Erythroblast (primary cell): ENCODE measurements around the gene INSM1.

Experiments
- DNase-seq, 2 experiments: peaks; one replicate each; lab custom pipeline; 2025; lab: John Stamatoyannopoulos, UW
- GATA1 ChIP-seq: IDR thresholded peaks from 2 replicates; pipeline ENCODE4 v1.6.1; 2011; ENCODE audit warnings: low read depth, mild to moderate bottlenecking, control low read depth, low read length, moderate library complexity
- POLR2A ChIP-seq: IDR thresholded peaks from 2 replicates; pipeline ENCODE4 v1.6.1; 2011; ENCODE audit warnings: mild to moderate bottlenecking, low read length

INSM1 gene

DNA sequence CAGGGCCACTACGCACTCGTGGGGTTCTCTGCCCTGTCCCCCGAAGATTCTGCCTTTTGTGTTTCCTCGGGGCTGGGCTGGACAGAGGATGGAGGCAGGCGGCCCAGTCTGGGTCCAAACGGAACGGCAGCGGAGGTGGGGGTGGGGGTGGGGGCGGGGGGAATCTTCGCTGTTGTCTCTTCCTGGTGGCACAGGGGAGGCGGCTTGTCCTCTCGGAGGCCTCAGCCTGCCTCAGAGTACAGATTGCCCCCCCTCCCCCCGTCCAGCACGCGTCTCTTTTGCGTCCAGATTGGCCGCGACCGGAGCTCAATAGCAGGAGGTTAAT lies 1.4 kb upstream of the INSM1 start:
- TF ChIP-seq GATA1 (no peak), POLR2A (no peak)
- DNase-seq = no peak

DNA sequence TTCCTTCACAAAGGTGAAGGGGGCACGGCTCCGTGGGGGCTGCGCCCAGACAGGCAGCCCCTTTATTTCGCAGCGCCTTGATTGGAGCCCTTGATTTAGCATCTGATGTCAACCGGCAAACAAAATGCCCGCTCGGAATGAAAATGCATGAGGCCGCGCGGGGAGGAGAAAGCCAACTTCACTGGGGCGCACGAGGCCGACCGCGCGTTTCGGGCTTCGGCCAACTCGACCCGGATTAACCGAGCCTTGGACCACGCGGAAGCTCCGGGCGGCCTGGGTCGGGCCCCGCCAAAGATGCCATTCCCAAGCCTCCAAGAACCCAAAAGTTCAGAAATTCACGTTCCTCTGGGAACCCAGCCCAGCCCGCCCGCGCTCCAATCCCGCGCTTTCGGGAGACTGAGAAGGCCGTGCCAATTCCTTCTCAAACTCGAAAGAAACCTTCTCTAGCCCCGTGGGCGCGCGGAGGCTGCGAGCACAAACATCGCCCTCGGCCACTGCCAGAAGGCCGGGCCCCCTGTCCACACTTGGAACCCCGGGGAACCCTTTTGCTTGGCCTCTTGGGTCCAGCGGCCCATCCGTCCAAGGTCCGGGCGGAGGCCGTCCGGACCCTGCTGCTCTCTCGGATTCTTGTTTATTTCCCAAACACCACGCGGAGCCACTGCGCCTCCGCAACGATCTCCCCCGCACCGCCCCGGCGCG lies 879 bp upstream of the INSM1 start:
- DNase-seq = no peak

DNA sequence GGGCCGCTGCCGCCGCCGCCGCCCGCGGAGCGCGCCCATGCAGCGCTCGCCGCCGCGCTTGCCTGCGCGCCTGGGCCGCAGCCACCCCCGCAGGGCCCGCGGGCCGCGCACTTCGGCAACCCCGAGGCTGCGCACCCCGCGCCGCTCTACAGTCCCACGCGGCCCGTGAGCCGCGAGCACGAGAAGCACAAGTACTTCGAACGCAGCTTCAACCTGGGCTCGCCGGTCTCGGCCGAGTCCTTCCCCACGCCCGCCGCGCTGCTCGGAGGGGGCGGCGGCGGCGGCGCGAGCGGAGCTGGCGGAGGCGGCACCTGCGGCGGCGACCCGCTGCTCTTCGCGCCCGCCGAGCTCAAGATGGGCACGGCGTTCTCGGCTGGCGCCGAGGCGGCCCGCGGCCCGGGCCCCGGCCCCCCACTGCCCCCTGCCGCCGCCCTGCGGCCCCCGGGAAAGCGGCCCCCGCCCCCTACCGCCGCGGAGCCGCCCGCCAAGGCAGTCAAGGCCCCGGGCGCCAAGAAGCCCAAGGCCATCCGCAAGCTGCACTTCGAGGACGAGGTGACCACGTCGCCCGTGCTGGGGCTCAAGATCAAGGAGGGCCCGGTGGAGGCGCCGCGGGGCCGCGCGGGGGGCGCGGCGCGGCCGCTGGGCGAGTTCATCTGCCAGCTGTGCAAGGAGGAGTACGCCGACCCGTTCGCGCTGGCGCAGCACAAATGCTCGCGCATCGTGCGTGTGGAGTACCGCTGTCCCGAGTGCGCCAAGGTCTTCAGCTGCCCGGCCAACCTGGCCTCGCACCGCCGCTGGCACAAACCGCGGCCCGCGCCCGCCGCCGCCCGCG lies 730 bp downstream of the INSM1 start:
- TF ChIP-seq POLR2A (no peak), GATA1 (no peak)
- peak in 1 of 2 experiments; percentile 17 for DNase-seq

More for the DNA sequence above, 879 bp upstream of the INSM1 start:
- no peak for TF ChIP-seq GATA1
- no peak for TF ChIP-seq POLR2A

DNA sequence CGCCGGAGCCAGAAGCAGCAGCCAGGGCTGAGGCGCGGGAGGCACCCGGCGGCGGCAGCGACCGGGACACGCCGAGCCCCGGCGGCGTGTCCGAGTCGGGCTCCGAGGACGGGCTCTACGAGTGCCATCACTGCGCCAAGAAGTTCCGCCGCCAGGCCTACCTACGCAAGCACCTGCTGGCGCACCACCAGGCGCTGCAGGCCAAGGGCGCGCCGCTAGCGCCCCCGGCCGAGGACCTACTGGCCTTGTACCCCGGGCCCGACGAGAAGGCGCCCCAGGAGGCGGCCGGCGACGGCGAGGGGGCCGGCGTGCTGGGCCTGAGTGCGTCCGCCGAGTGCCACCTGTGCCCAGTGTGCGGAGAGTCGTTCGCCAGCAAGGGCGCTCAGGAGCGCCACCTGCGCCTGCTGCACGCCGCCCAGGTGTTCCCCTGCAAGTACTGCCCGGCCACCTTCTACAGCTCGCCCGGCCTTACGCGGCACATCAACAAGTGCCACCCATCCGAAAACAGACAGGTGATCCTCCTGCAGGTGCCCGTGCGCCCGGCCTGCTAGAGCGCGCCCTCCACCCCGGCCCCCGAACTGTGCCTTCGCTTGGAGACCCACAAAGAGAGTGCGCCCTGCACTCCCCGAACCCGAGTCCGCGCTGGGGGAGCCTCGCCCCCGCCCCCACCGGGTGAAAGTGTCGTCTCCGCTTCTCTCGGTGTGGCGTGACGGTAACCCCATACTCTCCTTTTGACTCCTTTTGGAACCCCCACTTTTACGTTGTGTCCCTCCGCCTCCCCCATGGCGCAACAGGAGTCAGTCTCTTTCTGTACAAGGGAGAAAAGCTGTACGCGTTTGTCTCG lies 1.6 kb downstream of the INSM1 start:
- no peak for TF ChIP-seq GATA1
- TF ChIP-seq POLR2A = no peak
- no peak for DNase-seq

DNA sequence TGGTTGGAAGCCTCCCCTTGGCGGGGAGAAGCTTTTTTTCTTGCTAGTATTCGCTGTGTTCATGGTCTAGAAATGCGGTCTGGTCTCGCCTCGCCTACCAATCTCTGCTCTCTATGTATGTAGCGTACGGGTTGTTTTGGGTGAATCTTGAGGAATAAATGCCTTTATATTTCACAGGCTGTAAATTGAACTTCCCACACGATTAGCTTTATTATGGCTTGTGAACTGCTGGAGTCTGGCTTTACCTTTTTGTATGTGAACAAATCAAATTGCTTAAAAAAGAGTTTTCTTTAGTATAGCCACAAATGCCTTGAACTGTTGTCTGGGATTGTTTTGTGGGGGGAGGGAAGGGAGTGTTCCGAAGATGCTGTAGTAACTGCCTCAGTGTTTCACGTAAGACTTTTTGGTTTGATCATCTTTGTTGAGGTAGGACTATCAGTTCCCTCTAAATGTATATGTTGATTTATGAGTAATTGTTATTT lies 2.2 kb downstream of the INSM1 start:
- no peak for DNase-seq
- TF ChIP-seq GATA1 = no peak
- TF ChIP-seq POLR2A = no peak

DNA sequence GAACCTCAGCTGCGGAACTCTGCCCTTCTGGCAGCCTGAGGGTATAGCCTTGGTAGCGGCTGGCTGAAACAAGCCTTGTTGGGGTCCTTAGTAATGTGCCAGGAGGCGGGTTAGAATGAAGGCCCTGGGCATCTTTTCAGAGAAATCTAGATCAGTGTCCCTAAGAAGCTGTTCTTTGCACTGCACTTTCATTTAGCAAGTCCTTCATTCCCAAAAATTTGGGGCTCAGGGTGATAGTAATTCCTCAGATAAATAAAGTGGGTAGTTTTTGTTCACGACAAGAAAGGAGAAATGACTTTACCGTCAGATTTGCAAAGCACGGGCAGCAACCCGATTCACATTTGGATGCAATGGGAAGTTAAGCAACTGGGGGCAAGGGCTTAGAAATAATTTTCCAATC lies 3.2 kb downstream of the INSM1 start:
- TF ChIP-seq GATA1 = no peak
- no peak for TF ChIP-seq POLR2A
- DNase-seq = no peak

DNA sequence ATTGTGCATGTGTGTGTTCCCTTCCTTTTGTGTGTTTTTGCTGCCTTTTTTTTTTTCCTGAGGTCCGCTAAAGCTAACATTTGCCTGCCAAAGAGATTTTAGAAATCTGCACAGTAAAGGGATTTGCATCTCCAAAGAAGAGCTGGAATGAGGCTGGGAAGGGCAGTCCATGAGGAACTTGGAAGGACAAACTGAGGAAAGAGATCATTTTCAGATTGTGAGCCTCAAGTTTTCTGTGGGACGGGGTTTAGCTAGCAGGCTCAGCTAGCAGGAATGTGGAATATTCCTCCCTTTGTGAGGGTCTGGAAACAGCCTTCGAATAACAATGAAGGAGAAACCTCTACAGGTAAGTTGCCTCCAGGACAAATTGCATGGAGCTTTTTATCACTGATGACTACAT lies 3.8 kb downstream of the INSM1 start:
- no peak for DNase-seq
- TF ChIP-seq POLR2A = no peak
- TF ChIP-seq GATA1 = no peak

DNA sequence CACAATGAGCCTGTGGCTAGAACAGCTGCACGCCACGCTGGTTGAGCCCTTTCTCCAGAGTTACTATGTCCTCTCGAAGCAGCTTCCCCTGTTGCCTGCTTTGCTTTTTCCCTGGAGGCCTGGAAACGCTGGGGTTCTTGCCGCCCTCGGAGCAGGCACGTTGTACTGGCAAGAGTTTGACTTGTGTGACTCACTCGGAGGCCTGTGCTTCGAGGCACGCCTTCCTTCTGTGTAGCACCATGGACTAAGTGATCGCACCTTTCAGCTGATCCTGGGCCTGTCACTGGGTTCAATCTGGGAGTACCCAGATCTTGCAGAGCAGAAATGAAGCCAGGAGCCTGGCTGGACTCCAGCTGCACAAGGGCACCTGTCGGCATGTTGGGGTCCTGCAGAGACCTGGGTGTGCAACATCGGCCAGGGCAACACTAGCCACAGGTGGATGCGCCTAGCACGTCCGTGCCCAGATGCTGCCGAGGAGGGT lies 5.2 kb downstream of the INSM1 start:
- no peak for DNase-seq
- no peak for TF ChIP-seq GATA1
- no peak for TF ChIP-seq POLR2A

DNA sequence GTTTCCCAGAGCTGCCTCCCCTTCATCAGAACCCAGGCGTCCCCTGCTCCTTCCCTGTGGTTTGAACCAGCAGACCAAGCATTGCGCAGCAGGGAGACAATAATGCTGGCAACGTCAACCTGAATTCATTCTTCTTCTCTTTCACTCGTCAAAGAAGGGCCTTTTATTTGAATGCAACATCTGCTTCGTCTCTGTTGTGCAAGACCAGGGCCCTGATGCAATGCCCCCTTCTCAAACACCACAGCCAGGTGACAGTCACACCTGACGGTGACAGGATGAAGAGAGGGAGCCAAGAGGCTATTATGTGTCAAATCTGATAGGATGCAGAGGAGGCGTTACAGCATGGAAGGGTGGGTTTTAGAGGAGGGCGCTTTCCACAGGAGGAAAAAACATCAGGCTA lies 8.0 kb downstream of the INSM1 start:
- TF ChIP-seq POLR2A (no peak), GATA1 (no peak)
- no peak for DNase-seq

DNA sequence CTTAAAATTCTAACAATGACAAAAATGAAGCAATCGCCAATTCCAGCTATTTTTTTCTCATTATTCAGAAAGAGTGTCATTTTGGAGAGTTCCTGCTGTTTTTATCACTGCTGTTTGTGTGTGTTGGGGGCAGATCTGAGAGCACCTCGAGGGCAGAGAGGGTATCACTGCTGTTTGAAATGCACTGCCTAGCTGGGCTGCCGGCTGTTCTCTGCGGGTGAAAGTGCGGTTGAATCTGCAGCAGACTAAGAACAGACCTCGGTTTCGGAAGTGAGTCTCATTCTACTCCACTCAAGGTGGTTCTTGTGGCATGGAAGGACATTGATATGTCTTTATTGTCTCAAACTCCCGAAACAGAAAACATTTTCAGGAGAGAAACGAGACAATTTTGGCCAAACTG lies 18.3 kb downstream of the INSM1 start:
- TF ChIP-seq POLR2A = no peak
- no peak for TF ChIP-seq GATA1

DNA sequence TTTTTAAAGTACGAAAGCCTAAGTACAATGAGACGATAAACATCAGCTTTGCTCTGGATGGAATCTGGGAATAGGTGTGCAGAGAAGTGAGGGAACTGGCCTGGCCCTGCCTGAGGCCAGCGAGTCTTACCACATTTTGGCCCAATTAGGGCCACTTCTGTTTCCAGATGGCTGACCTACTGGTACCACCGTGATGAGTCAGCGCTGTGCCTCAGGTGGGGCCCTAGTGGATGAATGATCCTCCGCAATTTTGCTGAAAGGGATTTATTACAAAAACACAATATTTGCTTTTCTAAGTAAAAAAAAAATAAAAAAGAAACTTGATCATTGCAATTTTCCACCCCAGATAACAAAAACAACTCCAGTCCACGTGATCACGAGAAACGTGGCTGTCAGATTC lies 22.5 kb downstream of the INSM1 start:
- no peak for DNase-seq
- TF ChIP-seq GATA1 (no peak), POLR2A (no peak)

More for the DNA sequence above, 18.3 kb downstream of the INSM1 start:
- no peak for DNase-seq

DNA sequence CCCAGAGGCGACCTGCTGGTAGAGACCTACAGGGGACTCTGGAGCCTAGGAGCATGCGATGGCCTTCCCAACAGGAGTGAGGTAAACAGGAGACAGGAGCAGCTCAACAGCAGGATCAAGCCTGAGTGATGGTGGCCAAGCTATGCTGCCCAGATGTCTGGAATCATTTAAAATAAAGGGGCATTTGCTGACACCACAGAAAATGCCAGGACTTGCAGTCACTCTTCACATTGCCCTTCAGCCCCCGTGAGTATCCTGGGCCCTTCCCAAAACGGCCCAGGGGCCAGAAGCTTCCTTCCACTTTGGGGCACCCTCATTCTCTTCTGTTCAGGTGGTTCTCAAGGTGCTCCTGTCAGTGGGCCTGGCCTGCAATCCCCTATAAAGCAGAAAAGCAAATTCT lies 23.2 kb downstream of the INSM1 start:
- no peak for TF ChIP-seq POLR2A
- no peak for TF ChIP-seq GATA1
- DNase-seq = no peak

DNA sequence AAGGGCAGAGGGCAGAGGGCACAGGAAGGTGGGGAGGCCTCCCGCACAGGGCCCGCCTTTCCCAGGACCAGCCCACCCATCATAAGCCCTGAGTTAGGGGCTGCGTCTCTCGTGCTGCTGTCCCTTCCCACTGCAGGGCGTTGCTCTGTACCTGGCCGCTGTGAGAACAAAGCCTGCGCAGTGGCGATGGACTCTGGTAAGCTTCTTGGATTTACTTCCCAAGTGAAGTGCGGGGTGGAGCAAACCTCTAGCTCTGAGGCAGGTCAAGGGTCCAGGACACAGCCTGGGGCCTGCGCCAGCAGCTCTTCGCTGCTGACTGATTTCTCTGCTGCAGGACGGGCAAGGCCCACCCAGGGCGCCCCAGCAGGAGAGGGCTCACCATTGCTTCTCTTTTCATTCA lies 23.9 kb downstream of the INSM1 start:
- no peak for DNase-seq
- TF ChIP-seq POLR2A (no peak), GATA1 (no peak)
